ENCODE data around the gene SPATA6.

The SPATA6 gene

GRCh38 chr1:48402599-48402998, 69.4 kb downstream of the SPATA6 start:
- Histone ChIP-seq H3K4me3 (ENCODE audit: low read depth, low read length, poor library complexity, severe bottlenecking) (no peak overlapping the region), H3K27me3 (ENCODE audit: insufficient read depth, low read length) (no peaks in the 10 kb centered on the region), H3K79me2 (ENCODE audit: insufficient read depth, low read length) (no peaks in the 10 kb centered on the region), H3F3A (ENCODE audit: insufficient read depth, low read length) (no peaks in the 10 kb centered on the region), H3K27ac (ENCODE audit: low read depth, low read length, poor library complexity, severe bottlenecking) (no peak overlapping the region), H2AFZ (ENCODE audit: low read length) (no peak overlapping the region), H3K9me3 (ENCODE audit: low read length) (no peaks in the 10 kb centered on the region), H3K4me2 (ENCODE audit: low read length) (no peak overlapping the region), H3K9ac (ENCODE audit: low read length) (no peak overlapping the region), H3K9me2 (ENCODE audit: low read depth, low read length) (no peaks in the 10 kb centered on the region), H4K20me1 (ENCODE audit: insufficient read depth, low read length) (no peaks in the 10 kb centered on the region), H3K36me3 (ENCODE audit: insufficient read depth, low read length) (no peaks in the 10 kb centered on the region), H3K4me1 (ENCODE audit: insufficient read depth, low read length, severe bottlenecking) (no peaks in the 10 kb centered on the region)
- TF ChIP-seq EZH2 (IDR thresholded peaks at IDR 0.05; ENCODE audit: borderline replicate concordance, low read length): no peak
- TF ChIP-seq, protein P1, sequence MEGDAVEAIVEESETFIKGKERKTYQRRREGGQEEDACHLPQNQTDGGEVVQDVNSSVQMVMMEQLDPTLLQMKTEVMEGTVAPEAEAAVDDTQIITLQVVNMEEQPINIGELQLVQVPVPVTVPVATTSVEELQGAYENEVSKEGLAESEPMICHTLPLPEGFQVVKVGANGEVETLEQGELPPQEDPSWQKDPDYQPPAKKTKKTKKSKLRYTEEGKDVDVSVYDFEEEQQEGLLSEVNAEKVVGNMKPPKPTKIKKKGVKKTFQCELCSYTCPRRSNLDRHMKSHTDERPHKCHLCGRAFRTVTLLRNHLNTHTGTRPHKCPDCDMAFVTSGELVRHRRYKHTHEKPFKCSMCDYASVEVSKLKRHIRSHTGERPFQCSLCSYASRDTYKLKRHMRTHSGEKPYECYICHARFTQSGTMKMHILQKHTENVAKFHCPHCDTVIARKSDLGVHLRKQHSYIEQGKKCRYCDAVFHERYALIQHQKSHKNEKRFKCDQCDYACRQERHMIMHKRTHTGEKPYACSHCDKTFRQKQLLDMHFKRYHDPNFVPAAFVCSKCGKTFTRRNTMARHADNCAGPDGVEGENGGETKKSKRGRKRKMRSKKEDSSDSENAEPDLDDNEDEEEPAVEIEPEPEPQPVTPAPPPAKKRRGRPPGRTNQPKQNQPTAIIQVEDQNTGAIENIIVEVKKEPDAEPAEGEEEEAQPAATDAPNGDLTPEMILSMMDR (IDR thresholded peaks at IDR 0.05; ENCODE audit: low read length): no peak

DNA sequence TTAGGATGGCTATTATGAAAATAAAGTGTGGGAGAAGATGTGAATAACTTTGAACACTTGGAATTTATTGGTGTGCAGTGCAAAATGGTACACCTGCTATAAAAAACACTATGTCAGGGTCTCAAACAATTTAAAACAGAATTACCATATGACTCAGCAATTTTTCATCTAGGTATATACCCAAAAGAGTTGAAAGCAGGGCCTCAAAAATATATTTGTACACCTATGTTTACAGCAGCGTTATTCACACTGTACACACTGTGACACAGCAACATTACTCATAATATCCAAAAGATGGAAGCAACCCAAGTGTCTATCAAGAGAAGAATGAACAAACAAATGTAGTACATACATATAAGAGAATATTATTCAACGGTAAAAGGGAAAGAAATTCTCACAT, 75.8 kb downstream of the SPATA6 start:
- no peaks in the 10 kb centered on the region for H3K4me1 ChIP-seq (ENCODE audit: insufficient read depth, low read length, severe bottlenecking)
- H4K20me1 ChIP-seq (ENCODE audit: insufficient read depth, low read length): no peaks in the 10 kb centered on the region
- no peak overlapping the region for H3K9ac ChIP-seq (ENCODE audit: low read length)
- H2AFZ ChIP-seq (ENCODE audit: low read length): no peak overlapping the region
- H3K9me2 ChIP-seq (ENCODE audit: low read depth, low read length): no peaks in the 10 kb centered on the region
- H3K27ac ChIP-seq (ENCODE audit: low read depth, low read length, poor library complexity, severe bottlenecking): no peak overlapping the region
- no peak overlapping the region for H3K4me3 ChIP-seq (ENCODE audit: low read depth, low read length, poor library complexity, severe bottlenecking)
- no peaks in the 10 kb centered on the region for H3F3A ChIP-seq (ENCODE audit: insufficient read depth, low read length)
- no peaks in the 10 kb centered on the region for H3K27me3 ChIP-seq (ENCODE audit: insufficient read depth, low read length)
- H3K36me3 ChIP-seq (ENCODE audit: insufficient read depth, low read length): no peaks in the 10 kb centered on the region
- H3K4me2 ChIP-seq (ENCODE audit: low read length): no peak overlapping the region
- H3K9me3 ChIP-seq (ENCODE audit: low read length): no peaks in the 10 kb centered on the region
- TF ChIP-seq, protein P1 (IDR thresholded peaks at IDR 0.05; ENCODE audit: low read length): no peak
- TF ChIP-seq EZH2 (IDR thresholded peaks at IDR 0.05; ENCODE audit: borderline replicate concordance, low read length): no peak
- no peaks in the 10 kb centered on the region for H3K79me2 ChIP-seq (ENCODE audit: insufficient read depth, low read length)

DNA sequence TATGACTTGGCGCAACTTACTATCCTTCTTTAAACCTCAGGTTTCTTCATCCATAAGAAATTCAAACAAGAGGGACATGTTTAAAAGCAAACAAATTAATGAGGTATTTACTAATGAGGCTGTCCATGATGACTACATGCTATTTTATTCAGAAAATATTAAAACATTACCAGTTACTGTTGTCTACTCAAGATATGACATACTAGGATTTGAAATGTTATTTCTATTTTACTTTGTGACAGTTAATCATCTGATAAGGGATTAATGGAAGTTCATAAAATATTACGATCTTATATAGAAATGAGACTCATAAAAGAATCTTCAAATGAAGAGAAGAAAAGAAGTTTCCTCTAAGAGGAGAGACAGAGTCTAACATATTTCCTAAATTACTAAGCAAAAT, 80.1 kb downstream of the SPATA6 start:
- H3K36me3 ChIP-seq (ENCODE audit: insufficient read depth, low read length): no peaks in the 10 kb centered on the region
- no peak overlapping the region for H3K9ac ChIP-seq (ENCODE audit: low read length)
- no peaks in the 10 kb centered on the region for H3K9me2 ChIP-seq (ENCODE audit: low read depth, low read length)
- no peak overlapping the region for H2AFZ ChIP-seq (ENCODE audit: low read length)
- no peaks in the 10 kb centered on the region for H3K9me3 ChIP-seq (ENCODE audit: low read length)
- no peaks in the 10 kb centered on the region for H3K79me2 ChIP-seq (ENCODE audit: insufficient read depth, low read length)
- H3F3A ChIP-seq (ENCODE audit: insufficient read depth, low read length): no peaks in the 10 kb centered on the region
- no peaks in the 10 kb centered on the region for H3K4me1 ChIP-seq (ENCODE audit: insufficient read depth, low read length, severe bottlenecking)
- no peaks in the 10 kb centered on the region for H3K27me3 ChIP-seq (ENCODE audit: insufficient read depth, low read length)
- H3K4me2 ChIP-seq (ENCODE audit: low read length): no peak overlapping the region
- no peak overlapping the region for H3K4me3 ChIP-seq (ENCODE audit: low read depth, low read length, poor library complexity, severe bottlenecking)
- no peaks in the 10 kb centered on the region for H4K20me1 ChIP-seq (ENCODE audit: insufficient read depth, low read length)
- no peak overlapping the region for H3K27ac ChIP-seq (ENCODE audit: low read depth, low read length, poor library complexity, severe bottlenecking)
- TF ChIP-seq, protein P1 (IDR thresholded peaks at IDR 0.05; ENCODE audit: low read length): no peak
- no peak for TF ChIP-seq EZH2 (IDR thresholded peaks at IDR 0.05; ENCODE audit: borderline replicate concordance, low read length)

All from OCI-LY1 (cell line).